Activated naive CD4-positive, alpha-beta T cell treated with anti-CD3 and anti-CD28 coated beads, Interleukin-2, amount 10 ng/mL, durations not matched to agents 7 days and 5 days (primary cell): Measurements from ENCODE around the gene RASSF7.

ENCODE experiments used
- CTCF ChIA-PET: fragments of 350-600 bp; sonication (Branson Sonifier 250); formaldehyde crosslinking; loops from one replicate; lab custom pipeline; 2021; ENCODE audit warnings: antibody characterized with exemption; lab: Charles Lee
- DNase-seq: peaks from one replicate; pipeline ENCODE4 v3.0.0-alpha.2; 2020
- H3K27ac Mint-ChIP-seq: one replicate; pipeline ENCODE4 v1.8.0; 2021; ENCODE audit warnings: mild to moderate bottlenecking, moderate library complexity, mixed read lengths
- H3K27me3 Mint-ChIP-seq: one replicate; pipeline ENCODE4 v1.8.0; 2021; ENCODE audit warnings: mild to moderate bottlenecking, mixed read lengths
- H3K36me3 Mint-ChIP-seq: one replicate; pipeline ENCODE4 v1.8.0; 2021; ENCODE audit warnings: mixed read lengths
- H3K4me1 Mint-ChIP-seq: one replicate; pipeline ENCODE4 v1.8.0; 2021; ENCODE audit warnings: mixed read lengths
- H3K4me3 Mint-ChIP-seq: one replicate; pipeline ENCODE4 v1.8.0; 2021; ENCODE audit warnings: mild to moderate bottlenecking, moderate library complexity, mixed read lengths
- H3K9me3 Mint-ChIP-seq: one replicate; pipeline ENCODE4 v1.8.0; 2021; ENCODE audit warnings: mixed read lengths

The RASSF7 gene

GRCh38 chr11:551596-551995, 9.2 kb upstream of the RASSF7 start:
- Mint-ChIP-seq H3K4me3 (no peak overlapping the region), H3K27ac (no peak overlapping the region), H3K27me3 (peaks cover 41% of the 10 kb centered on the region), H3K36me3 (no peaks in the 10 kb centered on the region), H3K9me3 (no peaks in the 10 kb centered on the region), H3K4me1 (peaks cover 6% of the 10 kb centered on the region)
- CTCF ChIA-PET = interaction anchor here (1.0 to 1.1 kb wide), 2 partner anchors 33 to 171 kb away, joined by 3 read pairs; no protein-coding TSS in a partner anchor
- DNase-seq = no peak

DNA sequence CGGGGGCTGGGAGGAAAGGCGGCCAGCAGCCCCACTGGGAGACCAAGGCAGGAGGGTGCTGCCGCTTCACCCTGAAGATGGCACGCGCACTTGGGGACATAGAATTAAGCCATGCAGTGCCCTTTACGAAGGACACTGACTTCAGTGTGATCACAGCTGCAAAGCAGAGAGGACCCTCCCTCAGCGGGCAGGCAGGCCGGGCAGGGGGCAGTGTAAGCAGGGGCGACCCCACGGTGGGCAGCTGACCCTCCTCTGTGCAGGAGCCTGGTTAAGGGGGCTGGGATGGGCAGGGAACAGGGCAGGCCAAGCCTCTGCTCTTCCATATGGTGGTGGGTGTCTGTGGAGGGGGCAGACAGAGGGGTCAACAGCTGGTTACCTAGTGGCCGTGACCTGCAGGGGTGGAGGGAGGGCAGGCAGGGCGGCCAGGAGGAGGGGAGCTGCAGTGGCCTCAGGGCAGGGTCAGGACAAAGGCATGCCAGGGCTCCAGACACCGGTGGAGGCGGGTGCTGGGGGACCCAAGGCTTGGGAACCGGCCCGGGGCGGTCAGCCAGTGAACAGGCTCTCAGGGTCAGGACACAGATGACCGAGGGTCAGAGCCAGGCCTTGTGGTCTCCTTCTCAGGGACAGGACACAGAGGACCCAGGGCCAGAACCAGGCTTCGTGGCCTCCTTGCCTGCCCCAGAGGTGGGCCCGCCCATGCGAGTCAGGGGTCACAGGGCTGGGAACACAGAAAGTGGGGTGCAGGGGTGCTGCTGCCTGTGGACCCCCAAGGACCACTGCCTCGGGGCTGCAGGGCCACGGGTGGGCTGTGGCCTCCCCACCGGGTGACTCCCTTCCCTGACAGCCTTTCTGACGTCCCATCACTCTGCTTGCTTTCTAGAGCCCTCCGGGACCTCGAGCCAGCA, 7.4 kb upstream of the RASSF7 start:
- H3K27ac Mint-ChIP-seq = no peak overlapping the region

GRCh38 chr11:553988-554340, 6.8 kb upstream of the RASSF7 start:
- DNase-seq = no peak
- Mint-ChIP-seq H3K27ac (no peak overlapping the region), H3K36me3 (no peaks in the 10 kb centered on the region), H3K4me3 (no peak overlapping the region), H3K4me1 (peaks cover 8% of the 10 kb centered on the region), H3K9me3 (no peaks in the 10 kb centered on the region), H3K27me3 (peaks cover 60% of the 10 kb centered on the region)
- CTCF ChIA-PET = interaction anchor here (0.9 to 3.3 kb wide), 6 partner anchors 18 to 170 kb away, joined by 3 to 42 read pairs (median 5); no protein-coding TSS in a partner anchor

More for the DNA sequence above, 7.4 kb upstream of the RASSF7 start:
- no peak for DNase-seq
- H3K27me3 Mint-ChIP-seq = peaks cover 59% of the 10 kb centered on the region
- no peaks in the 10 kb centered on the region for H3K9me3 Mint-ChIP-seq
- CTCF ChIA-PET = interaction anchor here (1.1 kb wide), 1 partner anchor 152 kb away, joined by 3 read pairs; no protein-coding TSS in a partner anchor
- H3K36me3 Mint-ChIP-seq = no peaks in the 10 kb centered on the region
- H3K4me1 Mint-ChIP-seq = peaks cover 7% of the 10 kb centered on the region
- H3K4me3 Mint-ChIP-seq = peak overlapping the region; percentile 3

GRCh38 chr11:554428-555226, 6.1 kb upstream of the RASSF7 start:
- H3K4me3 Mint-ChIP-seq = peak overlapping the region; percentile 52
- DNase-seq = peak; percentile 85
- CTCF ChIA-PET = interaction anchor here (0.6 to 3.3 kb wide), 8 partner anchors 18 to 170 kb away, joined by 3 to 42 read pairs (median 5); partner anchors contain the start of gene IRF7
- no peak overlapping the region for H3K27ac Mint-ChIP-seq
- H3K36me3 Mint-ChIP-seq = no peaks in the 10 kb centered on the region
- H3K9me3 Mint-ChIP-seq = no peaks in the 10 kb centered on the region
- peaks cover 61% of the 10 kb centered on the region for H3K27me3 Mint-ChIP-seq
- H3K4me1 Mint-ChIP-seq = peaks cover 13% of the 10 kb centered on the region

GRCh38 chr11:555227-555779, 5.5 kb upstream of the RASSF7 start:
- peaks cover 65% of the 10 kb centered on the region for H3K27me3 Mint-ChIP-seq
- no peaks in the 10 kb centered on the region for H3K9me3 Mint-ChIP-seq
- H3K27ac Mint-ChIP-seq = no peak overlapping the region
- peak; percentile 48 for DNase-seq
- peaks cover 20% of the 10 kb centered on the region for H3K4me1 Mint-ChIP-seq
- H3K4me3 Mint-ChIP-seq = no peak overlapping the region
- CTCF ChIA-PET = interaction anchor here (1.2 to 3.3 kb wide), 5 partner anchors 10 to 169 kb away, joined by 3 to 42 read pairs (median 5); no protein-coding TSS in a partner anchor
- H3K36me3 Mint-ChIP-seq = no peaks in the 10 kb centered on the region

DNA sequence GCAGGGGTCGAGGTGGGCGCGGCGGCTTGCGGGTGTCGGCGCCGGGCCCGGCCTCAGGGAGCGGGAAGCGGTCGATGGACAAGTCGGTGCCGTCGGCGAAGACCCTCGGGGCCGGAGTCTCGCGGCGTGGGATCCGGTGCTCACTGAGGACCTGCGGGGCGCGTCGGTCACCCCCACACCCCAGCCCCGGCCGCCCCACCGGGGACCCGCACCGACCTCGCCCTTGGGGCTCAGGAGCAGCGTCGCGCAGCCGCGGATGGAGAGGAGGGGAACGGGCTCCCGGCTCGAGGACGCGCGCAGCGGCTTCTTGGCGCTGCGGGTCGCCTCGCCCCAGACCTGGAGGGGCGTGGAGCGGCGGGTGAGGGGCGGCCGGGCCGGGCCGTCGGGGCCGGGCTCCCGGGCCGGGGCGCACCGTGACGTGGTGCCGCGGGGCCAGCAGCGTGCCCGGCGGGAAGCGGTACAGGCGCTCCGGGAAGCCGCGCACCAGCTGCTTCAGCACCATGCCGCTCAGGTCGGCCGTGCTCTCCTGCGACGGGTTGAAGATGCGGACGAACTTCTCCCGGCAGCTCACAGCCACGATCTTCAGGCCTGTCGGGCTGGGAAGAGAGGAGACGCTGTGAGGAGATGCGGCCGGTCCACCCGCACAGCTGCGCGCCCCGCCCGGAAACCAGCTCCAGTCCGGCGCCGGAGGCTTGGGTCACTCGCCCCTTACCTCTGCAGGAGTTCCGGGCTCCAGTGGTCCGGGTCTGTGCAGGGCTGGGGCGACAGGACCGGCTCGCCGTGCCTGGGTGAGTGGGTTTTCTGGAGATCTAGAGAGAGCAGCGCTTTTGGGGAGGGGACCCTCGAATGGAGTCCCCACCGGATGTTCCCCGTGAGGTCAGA, 4.7 kb upstream of the RASSF7 start:
- CTCF ChIA-PET = interaction anchor here (1.1 to 3.3 kb wide), 5 partner anchors 9 to 172 kb away, joined by 3 to 42 read pairs (median 5); no protein-coding TSS in a partner anchor
- peaks cover 65% of the 10 kb centered on the region for H3K27me3 Mint-ChIP-seq
- no peaks in the 10 kb centered on the region for H3K36me3 Mint-ChIP-seq
- peak overlapping the region; percentile 41 for H3K4me3 Mint-ChIP-seq
- no peak overlapping the region for H3K27ac Mint-ChIP-seq
- DNase-seq = peak; percentile 42
- no peaks in the 10 kb centered on the region for H3K9me3 Mint-ChIP-seq
- H3K4me1 Mint-ChIP-seq = peaks cover 21% of the 10 kb centered on the region

GRCh38 chr11:556662-557256, 4.0 kb upstream of the RASSF7 start:
- H3K36me3 Mint-ChIP-seq = no peaks in the 10 kb centered on the region
- no peak overlapping the region for H3K27ac Mint-ChIP-seq
- H3K27me3 Mint-ChIP-seq = peaks cover 65% of the 10 kb centered on the region
- no peaks in the 10 kb centered on the region for H3K9me3 Mint-ChIP-seq
- peaks cover 26% of the 10 kb centered on the region for H3K4me1 Mint-ChIP-seq
- CTCF ChIA-PET = interaction anchor here (1.1 to 3.3 kb wide), 4 partner anchors 19 to 171 kb away, joined by 3 to 42 read pairs (median 8); no protein-coding TSS in a partner anchor
- peak overlapping the region; percentile 41 for H3K4me3 Mint-ChIP-seq
- DNase-seq = no peak

DNA sequence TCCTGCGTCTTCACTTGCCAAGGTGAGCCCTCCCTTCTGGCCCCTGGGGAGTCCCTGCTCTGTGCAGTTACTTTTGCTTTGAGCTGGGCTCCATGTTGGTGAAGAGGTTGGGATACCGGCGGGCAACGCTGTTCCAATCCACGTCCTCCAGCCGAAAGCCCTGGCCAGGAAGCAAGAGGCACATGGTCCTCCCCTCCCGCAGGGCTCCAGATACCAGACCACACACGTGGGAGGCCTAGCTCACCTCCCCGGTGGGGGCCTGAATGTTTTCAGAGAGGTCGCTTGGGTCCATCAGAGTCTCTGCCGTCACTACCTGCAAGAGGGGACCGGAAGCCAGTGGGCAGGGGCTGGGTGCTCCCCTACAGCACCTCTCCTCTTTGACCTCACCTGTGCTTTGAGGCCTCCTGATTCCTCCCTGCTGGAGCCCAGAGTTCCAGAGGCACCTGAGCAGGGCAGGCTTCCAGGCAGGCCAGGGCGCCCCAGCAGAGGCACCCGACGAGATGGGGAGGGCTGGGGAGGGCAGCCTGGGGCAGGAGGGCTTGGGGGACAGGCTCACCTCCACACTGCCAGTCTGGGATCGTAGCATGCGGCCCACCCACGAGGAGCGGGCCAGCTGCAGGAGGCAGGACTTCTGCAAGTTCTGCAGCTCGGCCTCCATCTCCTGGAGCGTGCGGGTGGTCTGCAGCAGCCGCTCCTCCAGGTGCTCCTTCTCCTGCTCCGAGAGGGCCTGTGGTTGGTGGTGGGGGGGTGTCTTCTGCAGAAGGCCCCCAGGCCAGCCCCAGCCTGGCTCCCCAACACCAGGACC, 3.2 kb upstream of the RASSF7 start:
- Mint-ChIP-seq H3K36me3 (no peaks in the 10 kb centered on the region), H3K27me3 (peaks cover 65% of the 10 kb centered on the region), H3K9me3 (no peaks in the 10 kb centered on the region), H3K4me3 (no peak overlapping the region), H3K27ac (no peak overlapping the region), H3K4me1 (peaks cover 28% of the 10 kb centered on the region)
- CTCF ChIA-PET = interaction anchor here (3.3 kb wide), 1 partner anchor 167 kb away, joined by 42 read pairs; no protein-coding TSS in a partner anchor
- no peak for DNase-seq

- H3K4me1 Mint-ChIP-seq = peaks cover 30% of the 10 kb centered on the region
- DNase-seq = no peak
- CTCF ChIA-PET = interaction anchor here (1.0 kb wide), 1 partner anchor 165 kb away, joined by 4 read pairs; no protein-coding TSS in a partner anchor
- no peak overlapping the region for H3K27ac Mint-ChIP-seq
- no peaks in the 10 kb centered on the region for H3K9me3 Mint-ChIP-seq
- H3K27me3 Mint-ChIP-seq = peaks cover 59% of the 10 kb centered on the region
- H3K36me3 Mint-ChIP-seq = peaks cover 1% of the 10 kb centered on the region
- H3K4me3 Mint-ChIP-seq = no peak overlapping the region
Measured at GRCh38 chr11:558503-558902, 2.3 kb upstream of the RASSF7 start.

DNA sequence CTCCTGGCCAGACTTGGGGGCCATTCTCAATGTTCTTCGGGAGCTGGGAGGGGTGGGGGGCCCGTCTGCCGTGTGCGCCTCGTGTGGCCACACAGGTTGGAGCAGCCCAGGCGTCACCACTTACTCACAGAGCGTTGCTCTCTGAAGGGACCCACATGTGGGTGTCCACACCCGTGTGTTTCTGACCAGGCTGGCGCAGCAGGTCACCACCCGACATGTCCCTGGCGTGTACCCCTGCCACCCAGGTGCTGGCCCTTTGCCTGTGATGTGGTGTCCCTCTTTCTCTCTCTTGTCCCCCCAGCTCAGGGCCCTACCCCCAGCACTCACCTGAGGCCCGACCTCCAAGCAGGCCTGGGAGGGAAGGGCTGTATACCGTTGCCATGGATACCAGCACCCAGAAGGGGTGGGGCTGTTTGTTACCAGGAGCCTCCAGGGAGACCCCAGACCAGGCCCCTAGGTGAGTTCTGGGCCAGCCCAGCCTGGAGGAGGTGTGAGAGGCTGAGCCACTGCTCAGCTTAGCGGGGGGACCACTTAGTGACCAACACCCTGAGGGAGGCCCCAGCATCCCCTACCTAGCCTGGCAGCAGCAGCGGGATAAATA, 1.6 kb upstream of the RASSF7 start:
- H3K36me3 Mint-ChIP-seq = peaks cover 4% of the 10 kb centered on the region
- peaks cover 32% of the 10 kb centered on the region for H3K4me1 Mint-ChIP-seq
- no peak for DNase-seq
- CTCF ChIA-PET = interaction anchor here (1.0 kb wide), 1 partner anchor 164 kb away, joined by 4 read pairs; no protein-coding TSS in a partner anchor
- peaks cover 53% of the 10 kb centered on the region for H3K27me3 Mint-ChIP-seq
- H3K4me3 Mint-ChIP-seq = no peak overlapping the region
- H3K9me3 Mint-ChIP-seq = no peaks in the 10 kb centered on the region
- H3K27ac Mint-ChIP-seq = no peak overlapping the region

DNA sequence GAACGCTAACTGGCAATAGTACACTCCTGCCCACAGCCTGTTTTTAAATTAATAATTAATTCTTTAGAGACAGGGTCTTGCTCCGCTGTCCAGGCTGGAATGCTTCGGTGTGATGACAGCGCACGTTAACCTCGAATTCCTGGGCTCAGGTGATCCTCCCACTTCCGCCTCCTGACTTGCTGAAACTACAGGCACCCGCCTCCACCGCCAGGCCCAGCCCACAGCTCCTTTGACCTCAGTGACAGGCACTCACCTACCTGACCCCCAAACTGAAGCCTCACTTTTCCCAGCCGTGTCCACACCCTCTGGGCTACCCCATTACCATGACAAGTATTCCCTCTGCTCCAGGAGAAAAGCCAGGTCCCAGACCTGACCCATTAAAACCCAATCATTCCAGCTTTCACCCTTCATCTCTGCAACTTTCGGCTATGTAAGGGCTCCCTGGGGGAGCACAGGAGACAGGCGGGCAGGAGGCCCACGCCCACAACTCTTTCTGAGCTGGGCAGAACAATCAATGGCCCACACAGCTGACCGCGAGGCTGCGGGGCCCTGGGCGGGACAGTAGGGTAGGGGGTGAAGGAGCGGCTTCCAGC, 962 bp upstream of the RASSF7 start:
- H3K4me1 Mint-ChIP-seq = peaks cover 32% of the 10 kb centered on the region
- H3K4me3 Mint-ChIP-seq = peak overlapping the region; percentile 93
- H3K27ac Mint-ChIP-seq = peak overlapping the region; percentile 65
- H3K27me3 Mint-ChIP-seq = peaks cover 51% of the 10 kb centered on the region
- CTCF ChIA-PET = interaction anchor here (1.2 kb wide), 1 partner anchor 163 kb away, joined by 5 read pairs; no protein-coding TSS in a partner anchor
- no peaks in the 10 kb centered on the region for H3K9me3 Mint-ChIP-seq
- no peak for DNase-seq
- peaks cover 9% of the 10 kb centered on the region for H3K36me3 Mint-ChIP-seq
